HG03469 (cell line): Measurements from ENCODE around the gene OTUD1.
"Not testable (repeated sequence)": the region's sequence is repeated elsewhere in the genome, so short reads cannot be mapped to it uniquely, and the experiment has no call there.

ENCODE experiments used
- ATAC-seq: cut with Tn5 transposase; IDR thresholded peaks from one replicate; pipeline ENCODE4 v1.9.1; 2021; ENCODE audit warnings: mild to moderate bottlenecking, moderate library complexity, moderate number of reproducible peaks; ENCODE audit not compliant: unreplicated experiment

Gene OTUD1, protein sequence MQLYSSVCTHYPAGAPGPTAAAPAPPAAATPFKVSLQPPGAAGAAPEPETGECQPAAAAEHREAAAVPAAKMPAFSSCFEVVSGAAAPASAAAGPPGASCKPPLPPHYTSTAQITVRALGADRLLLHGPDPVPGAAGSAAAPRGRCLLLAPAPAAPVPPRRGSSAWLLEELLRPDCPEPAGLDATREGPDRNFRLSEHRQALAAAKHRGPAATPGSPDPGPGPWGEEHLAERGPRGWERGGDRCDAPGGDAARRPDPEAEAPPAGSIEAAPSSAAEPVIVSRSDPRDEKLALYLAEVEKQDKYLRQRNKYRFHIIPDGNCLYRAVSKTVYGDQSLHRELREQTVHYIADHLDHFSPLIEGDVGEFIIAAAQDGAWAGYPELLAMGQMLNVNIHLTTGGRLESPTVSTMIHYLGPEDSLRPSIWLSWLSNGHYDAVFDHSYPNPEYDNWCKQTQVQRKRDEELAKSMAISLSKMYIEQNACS

DNA sequence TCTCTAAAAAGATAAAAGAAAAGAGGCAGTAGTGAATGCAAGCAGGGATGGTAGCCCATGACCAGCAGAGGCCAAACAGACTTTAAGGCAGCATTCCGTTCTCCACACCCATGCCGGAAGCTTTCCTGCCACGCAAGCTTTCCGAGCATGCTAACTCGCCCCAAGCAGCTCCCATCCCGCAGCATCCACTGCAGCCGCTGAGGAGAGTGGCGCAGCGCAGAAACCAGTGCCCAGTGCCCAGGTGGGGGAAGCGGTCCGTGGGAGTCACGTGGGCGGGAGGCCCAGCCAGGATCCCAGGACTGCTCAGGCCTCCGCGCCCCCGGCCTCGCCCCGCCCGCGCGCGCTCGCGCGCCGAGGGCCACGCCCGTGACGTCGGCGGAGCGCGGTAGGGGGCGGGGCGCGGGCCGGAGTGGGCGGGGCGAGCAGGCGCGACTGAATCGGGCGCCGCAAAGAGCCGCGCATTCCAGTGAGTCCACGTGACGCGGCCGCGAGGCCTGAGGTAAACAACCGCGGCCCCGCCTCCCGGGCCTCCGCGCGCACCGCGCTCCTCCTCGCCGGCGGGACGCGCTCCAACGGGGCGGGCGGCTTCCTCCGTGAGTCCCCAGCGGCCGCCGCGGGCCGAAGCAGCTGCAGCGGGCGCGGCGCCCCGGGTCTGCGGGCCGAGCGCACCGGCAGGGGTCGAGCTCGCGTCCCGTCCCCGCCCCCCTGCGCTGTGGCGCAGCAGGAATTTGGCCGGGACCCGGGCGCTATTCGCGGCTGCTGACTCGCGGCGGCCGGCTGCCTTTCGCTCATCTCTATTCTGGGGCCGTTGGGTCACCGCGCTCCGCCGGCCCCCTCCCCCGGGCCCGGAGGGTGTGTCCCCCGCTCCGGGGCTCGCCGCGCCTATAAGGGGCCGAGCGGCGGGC is at the start of gene OTUD1:
OTUD1 (plus strand) TSS at position 529 of the 905 bp plus-strand sequence. CDS start 383 bp downstream, outside the sequence.
- peak; percentile 83 for ATAC-seq

DNA sequence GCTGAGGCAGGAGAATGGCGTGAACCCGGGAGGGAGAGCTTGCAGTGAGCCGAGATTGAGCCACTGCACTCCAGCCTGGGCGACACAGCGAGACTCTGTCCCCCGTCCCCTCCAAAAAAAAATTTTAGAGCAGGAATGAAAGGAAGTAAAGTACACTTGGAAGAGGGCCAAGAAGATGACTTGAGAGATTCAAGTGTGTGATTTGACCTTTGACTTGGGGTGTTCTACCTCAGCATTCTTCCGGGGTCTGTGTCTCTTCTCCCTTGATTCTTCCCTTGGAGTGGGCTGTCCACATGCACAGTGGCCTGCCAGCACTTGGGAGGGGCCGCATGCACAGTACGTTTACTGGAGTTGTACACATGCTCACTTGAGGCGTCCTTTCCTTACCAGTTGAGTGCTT is 48.5 kb upstream of the OTUD1 start:
- ATAC-seq: not testable (repeated sequence)

DNA sequence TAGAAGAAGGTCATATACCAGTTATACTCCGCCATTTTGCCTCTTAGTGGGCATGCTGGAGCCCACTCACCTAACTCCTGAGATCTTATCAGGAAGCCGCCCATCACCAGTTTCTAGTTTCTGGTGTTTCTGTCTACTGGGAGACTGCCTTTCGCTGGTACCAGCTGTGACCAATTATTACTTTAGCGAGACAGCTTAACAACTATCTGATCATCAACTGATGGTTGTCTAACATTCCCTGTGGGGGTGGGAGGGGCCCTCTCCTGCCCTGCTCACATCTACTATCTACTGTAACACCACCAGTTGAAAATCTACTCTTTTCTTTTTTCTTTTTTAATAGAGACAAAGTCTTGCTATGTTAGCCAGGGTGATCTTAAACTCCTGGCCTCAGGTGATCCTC is 48.1 kb upstream of the OTUD1 start:
- no peak for ATAC-seq

DNA sequence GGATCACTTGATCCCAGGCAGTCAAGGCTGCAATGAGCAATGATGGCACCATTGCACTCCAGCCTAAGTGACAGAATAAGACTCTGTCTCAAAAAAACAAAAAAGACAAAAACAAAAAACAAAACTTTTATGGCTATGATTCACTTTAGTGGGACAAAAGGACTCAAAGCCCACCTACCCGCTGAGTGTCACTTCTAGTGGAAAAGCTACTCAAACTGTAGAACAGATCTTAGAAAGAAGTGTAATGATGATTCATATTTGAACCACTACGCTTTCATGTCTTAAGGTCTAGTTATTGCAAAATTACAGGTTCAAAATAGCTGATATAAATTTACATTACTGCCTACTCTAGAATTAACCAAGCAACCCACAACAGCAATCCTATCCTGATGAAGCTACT is 47.1 kb upstream of the OTUD1 start:
- ATAC-seq: no peak

DNA sequence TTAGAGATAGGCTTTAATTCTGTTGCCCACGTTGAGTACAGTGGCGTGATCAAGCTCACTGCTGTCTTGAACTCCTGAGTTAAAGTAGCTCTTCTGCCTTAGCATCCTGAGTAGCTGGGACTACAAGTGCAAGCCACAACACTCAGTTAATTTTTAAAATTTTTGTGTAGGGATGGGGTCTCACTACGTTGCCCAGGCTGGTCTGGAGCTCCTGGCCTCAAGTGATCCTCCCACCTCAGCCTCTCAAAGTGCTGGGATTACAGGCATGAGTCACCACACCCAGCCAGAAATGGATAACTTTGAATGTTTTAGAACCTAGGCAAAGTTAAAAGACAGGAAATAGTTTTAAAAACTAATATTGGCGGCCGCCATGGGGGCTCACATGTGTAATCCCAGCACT is 43.9 kb upstream of the OTUD1 start:
- ATAC-seq: no peak

DNA sequence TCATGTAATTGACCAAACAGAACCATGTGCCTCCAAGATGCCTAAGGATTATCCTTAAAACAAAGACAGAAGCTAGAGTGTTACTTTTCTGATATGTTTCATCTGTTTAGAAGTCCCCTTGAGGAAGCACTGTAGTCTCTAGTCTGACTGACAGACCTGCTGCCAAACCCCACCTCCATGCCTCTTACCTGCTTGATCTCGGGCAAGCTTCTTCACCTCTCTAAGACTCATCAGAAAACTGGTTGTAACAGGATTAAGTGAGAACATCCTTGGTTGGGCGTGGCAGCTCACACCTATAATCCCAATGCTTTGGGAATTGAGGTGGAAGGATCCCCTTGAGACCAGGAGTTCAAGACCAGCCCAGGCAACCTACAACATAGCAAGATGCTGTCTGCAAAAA is 42.2 kb upstream of the OTUD1 start:
- ATAC-seq: no peak

DNA sequence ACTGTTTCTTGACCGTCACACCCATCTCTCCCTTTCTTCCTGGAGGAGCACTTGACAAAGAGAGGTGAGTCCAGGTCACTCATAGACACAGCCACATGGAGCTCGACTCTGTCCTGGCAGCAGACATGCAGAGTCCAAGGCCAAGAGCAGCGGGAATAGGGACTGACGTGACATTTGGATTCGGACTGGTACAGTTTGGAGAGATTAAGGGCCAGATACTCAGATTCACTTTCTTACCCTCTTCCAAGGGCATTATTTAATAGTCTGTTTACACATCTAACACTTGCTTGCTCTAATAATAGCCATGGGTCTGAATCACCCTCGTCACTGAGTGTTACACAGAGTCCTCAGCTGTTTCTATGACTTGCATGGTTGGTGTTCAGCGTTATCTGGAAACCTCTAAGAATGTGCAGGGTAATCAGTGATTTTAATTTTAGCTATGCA is 39.2 kb upstream of the OTUD1 start:
- no peak for ATAC-seq

DNA sequence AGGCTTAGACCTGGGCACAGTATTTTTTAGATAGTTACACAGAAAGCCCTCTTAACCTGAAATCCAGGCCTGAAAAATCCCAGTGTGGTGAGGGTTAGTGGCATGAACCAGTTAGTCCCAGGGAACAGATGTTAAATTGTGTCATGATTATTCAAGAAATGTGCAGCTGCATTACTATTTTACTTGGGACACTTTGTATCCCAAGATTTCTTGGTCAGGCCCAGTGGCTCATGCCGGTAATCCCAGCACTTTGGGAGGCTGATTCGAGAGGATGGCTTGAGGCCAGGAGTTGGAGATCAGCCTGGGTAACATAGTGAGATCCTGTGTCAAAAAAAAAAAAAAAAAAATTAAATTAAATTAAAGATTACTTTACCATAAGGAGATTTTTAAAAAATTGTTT is 36.0 kb upstream of the OTUD1 start:
- ATAC-seq: no peak

DNA sequence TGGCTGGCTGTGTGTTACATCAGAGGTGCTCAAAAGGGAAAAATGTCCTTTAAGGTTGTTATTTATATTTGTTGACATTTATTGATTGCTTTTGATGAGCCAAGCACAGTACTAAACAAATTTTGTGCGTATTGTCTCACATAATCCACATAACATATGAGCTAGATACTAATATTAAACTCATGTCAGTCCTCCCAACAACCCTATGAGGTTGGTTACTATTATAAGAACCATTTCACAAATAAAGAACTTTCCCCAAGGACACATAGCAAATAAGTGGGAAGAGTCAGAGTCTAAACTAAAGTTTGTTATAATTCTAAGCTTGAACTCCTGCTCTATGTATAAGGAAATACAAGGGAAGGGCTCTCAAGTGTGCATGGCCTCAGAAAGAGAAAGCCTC is 35.6 kb upstream of the OTUD1 start:
- ATAC-seq: no peak

DNA sequence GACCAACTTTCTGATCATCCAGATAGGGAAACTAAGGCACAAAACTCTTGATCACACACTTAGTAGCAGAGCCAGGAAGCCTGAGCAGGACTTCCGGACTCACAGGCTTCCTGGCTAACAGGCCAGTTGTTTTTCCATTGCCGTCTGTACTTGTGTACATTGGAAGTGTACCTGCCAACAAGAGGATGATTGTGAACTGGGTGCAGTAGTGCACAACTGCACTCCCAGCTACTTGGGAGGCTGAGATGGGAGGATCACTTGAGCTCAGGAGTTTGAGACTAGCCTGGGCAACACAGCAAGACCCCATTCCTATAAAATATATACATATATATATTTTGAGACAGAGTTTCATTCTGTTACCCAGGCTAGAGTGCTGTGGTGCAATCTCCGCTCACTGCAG is 35.2 kb upstream of the OTUD1 start:
- no peak for ATAC-seq

DNA sequence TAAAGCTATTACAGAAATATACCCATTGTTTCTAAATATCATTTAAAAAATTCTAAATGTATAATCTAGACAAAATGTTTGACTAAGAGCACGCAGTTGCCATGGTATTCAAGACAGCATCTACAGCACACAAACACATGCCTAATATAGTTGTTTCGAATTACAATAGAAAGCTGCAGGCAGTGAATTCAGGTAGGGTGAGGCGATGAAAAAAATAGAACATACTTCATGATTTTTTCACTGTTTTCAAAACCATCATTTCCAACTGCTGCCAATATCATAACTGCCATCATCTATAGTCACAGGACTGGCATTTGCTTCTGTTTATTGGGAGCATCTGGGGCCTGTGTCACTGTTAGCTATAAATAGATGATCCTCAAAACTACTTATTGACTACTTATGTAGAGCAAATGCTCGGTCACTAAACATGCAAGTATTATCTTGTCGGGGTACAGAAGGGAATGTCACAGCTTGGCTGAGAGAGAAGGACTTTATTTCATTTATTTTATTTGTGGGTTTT is 34.4 kb upstream of the OTUD1 start:
- ATAC-seq: no peak

DNA sequence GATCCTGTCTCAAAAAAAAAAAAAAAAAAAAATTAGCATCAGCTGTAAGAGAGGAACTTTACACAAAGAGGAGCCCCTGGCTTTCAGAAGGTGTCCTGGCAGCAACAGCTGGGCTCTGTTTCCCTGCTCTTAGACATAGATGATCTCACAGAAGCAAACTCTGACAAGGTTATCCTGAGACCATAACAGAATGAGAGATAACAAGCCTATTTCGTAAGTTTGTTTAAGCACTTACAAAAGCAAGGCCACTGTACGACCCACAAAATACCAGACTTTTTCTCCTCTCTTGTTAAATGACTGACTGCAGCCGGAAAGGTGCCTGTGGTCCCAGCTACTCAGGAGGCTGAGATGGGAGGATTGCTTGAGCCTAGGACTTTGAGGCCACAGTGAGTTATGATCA is 33.3 kb upstream of the OTUD1 start:
- ATAC-seq: no peak

DNA sequence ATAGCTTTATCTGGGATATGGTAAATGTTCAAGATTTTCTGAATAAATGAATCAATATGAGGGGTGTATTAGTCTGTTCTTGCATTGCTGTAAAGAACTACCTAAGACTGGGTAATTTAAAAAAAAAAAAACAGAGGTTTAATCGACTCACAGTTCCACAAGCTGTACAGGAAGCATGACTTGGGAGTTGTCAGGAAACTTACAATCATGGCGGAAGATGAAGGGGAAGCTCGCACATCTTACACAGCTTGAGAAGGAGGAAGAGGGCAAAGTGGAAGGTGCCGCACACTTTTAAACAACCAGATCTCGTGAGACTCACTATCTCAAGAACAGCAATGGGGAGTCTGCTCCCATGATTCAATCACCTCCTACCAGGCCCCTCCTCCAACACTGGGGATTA is 32.5 kb upstream of the OTUD1 start:
- ATAC-seq: no peak

DNA sequence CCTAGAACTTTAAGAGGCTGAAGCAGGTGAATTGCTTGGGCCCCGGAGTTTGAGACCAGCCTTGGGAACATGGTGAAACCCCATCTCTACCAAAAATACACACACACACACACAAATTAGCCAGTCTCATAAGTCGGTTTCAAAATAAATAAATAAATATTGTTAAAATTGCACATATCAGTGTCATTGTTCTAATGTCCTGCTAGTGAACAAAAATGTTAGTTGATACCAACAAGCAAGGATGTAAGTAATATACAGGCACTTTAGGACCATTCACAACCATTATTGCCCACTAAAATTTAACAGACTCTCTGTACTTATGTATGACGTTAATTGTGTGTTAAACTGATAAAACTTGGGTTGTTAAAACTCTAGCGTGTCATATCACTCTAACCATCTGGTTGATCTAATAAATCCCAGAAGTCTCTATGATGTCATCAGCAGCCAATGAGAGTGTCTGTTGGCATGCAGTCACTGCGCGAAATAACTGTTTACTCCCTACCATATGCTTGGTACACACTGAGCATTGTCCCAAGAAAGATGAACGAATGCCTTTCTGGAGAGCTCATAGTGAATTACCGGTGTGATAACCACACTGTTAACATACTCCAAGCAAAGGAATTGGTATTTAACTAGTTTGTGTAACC is 30.4 kb upstream of the OTUD1 start:
- no peak for ATAC-seq

DNA sequence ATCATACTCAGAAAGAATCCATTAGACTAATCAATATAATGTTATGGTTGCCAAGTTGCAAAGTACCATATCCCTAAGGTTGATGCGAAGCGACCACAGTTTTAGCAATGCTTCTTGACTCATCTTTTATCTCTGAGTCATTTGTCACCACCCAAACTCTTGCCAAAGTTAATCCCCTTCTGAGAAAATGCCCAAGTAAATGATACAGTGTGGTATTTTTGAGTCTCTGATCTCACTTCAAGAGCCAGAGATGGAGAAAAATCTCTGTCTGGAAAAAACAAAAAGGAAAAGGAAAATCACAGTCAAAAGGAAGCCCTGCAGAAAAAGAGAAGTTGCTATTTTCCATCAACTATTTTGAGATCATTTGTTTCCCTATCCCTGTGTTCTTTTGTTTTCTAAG is 26.7 kb upstream of the OTUD1 start:
- peak; percentile 29 for ATAC-seq

DNA sequence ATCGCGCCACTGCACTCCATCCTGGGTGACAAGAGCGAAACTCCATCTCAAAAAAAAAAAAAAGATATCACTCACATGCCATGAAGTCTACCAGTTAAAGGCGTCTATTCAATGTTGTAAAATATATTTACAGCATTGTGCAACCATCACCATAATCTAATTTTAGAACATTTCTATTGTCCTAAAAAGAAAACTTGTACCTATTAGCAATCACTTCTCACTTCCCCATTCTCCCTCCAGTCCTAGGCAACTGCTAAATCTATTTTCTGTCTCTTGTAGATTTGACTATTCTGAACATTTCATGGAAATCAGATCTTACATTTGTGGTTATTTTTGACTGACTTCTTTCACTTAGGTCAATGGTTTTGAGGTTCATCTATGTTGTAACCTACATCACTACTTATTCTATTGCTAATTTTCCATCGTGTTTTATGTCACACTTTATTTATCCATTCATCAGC is 25.2 kb upstream of the OTUD1 start:
- peak; percentile 92 for ATAC-seq

DNA sequence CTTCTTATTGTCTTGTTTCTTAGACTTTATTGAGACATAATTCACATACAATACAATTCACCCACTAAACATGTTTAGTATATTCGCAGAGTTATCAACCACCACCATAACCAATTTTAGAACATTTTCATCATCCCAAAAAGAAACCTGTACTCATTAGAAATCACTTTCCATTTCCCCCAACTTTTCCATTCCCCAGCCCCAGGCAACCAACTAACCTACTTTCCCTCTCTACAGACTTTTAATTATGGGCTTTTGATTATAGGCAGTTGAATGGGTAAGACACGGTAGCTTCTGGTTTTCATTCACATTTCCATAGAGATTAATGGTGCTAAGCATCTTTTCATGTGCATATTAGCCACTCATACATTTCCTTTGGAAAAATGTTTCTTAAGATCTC is 24.2 kb upstream of the OTUD1 start:
- ATAC-seq: no peak

DNA sequence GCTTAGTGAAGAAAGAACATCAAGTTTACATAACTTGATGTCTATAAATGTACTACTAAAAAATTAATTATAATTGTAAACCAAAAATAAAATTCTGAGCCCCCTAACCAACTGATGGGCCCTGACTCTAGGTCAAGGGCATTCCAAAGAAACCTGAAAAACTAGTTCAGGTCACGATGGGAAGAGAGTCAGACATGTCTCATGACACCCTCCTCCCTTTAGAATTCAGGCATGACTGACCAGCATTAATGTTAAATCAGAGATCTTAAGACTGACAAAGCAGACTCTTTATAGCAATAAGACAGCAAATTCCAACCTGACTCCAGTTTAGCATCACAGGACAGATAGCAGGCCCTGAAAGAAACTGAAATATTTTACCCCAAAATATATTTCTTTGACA is 21.6 kb upstream of the OTUD1 start:
- ATAC-seq: no peak

DNA sequence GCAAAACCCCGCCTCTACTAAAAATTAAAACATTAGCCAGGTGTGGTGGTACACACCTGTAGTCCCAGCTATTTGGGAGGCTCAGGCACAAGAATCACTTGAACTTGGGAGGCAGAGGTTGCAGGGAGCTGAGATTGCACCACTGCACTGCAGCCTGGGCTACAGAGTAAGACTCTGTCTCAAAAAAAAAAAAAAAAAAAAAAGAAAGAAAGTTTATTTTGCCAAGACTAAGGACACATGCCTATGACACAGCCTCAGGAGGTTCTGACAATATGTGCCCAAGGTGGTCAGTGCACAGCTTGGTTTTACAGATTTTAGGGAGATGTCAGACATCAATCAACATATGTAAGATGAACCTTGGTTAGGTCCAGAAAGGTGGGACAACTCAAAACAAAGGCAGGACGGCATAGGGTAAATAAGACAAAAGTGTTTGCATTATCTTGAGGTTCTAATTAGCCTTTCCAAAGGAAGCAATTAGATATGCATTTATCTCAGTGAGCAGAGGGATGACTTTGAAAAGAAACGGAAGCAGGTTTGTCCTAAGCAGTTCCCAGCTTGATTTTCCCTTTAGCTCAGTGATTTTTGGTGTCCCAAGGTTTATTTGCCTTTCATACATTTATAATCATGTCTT is 20.7 kb upstream of the OTUD1 start:
- no peak for ATAC-seq

DNA sequence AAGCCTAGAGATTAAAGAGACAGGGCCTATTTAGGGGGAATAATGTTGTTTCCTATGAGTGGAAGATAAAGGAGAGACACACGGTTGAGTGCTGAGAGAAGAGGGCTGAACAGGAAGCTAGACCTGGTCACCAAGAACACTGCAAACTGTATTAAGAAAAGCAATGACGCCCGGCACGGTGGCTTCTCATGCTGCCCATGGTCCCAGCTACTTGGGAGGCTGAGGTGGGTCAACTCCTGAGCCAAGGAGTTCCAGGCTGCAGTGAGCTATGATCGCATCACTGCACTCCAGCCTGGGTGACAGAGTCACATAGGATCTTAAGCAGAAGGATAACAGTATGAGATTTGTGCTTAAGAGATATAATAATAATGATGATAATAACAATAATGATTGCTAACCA is 19.7 kb upstream of the OTUD1 start:
- no peak for ATAC-seq
